ENCODE measurements around the gene MAPRE3.

- TF ChIP-seq CTCF (IDR thresholded peaks at IDR 0.05; ENCODE audit: low read depth, low read length) (no peak), EZH2phosphoT487 (IDR thresholded peaks at IDR 0.05; ENCODE audit: low read depth) (no peak)
Observed at GRCh38 chr2:27050996-27051901, 80.8 kb downstream of the MAPRE3 start, which contains the start of gene AGBL5.
